WTC11 (cell line): ENCODE results near the gene HNRNPC.

Experiments
- ETV6 ChIP-seq: sonication (generic); formaldehyde crosslinking; IDR thresholded peaks from 2 replicates; pipeline ENCODE4 v1.8.1; 2022; ENCODE audit warnings: mild to moderate bottlenecking, missing genetic modification reagents
- RELA ChIP-seq: sonication (generic); formaldehyde crosslinking; IDR thresholded peaks from 2 replicates; pipeline ENCODE4 v1.8.1; 2022; ENCODE audit warnings: missing genetic modification reagents, mild to moderate bottlenecking, borderline replicate concordance
- TEAD4 ChIP-seq: sonication (generic); formaldehyde crosslinking; IDR thresholded peaks from 2 replicates; pipeline ENCODE4 v1.8.0; 2022; ENCODE audit warnings: mild to moderate bottlenecking, missing genetic modification reagents
- TF ChIP-seq, protein P1 (sequence below): sonication (generic); formaldehyde crosslinking; IDR thresholded peaks from 2 replicates; pipeline ENCODE4 v1.8.0; 2022; ENCODE audit warnings: mild to moderate bottlenecking, missing genetic modification reagents
- TF ChIP-seq, protein P2 (sequence below): fragments of 200-600 bp; IDR thresholded peaks from 2 replicates; pipeline ENCODE4 v1.8.0; 2022; ENCODE audit warnings: antibody characterized with exemption

DNA sequence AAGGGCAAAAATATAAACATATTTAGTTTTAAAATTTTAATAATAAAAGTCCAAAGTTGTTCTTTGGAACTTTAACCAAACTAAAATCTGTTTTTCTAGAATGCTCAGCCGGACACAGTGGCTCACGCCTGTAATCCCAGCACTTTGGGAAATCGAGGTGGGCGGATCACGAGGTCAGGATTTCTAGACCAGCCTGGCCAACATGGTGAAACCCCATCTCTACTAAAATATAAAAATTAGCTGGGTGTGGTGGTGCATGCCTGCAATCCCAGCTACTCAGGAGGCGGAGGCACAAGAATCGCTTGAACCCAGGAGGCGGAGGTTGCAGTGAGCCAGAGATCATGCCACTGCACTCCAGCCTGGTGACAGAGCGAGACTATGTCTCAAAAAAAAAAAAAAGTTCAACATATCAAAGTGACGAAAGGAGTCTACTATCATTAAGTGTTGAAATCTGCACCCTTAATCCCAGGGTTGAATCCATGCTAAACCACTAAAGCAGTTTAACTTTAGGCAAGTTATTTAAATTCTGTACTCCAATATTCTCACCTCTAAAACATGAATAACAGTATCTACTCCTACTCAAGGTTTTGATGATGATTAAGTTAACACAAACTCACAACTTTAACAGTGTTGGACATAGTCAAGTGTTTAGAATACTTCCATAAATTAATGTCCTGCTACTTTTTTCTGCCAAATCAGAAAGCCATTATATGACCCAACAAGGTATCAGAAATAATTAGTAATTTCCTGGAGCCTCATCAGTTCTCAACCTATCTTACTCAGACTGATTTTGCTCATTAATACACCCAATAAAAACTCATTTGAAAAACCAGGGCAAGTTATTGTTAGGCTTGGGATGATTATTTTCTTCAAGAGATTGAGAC, 11.0 kb downstream of the HNRNPC start:
- TF ChIP-seq, protein P1, sequence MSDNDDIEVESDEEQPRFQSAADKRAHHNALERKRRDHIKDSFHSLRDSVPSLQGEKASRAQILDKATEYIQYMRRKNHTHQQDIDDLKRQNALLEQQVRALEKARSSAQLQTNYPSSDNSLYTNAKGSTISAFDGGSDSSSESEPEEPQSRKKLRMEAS (CRISPR knock-in tag), result no peak
- TF ChIP-seq, protein P2, sequence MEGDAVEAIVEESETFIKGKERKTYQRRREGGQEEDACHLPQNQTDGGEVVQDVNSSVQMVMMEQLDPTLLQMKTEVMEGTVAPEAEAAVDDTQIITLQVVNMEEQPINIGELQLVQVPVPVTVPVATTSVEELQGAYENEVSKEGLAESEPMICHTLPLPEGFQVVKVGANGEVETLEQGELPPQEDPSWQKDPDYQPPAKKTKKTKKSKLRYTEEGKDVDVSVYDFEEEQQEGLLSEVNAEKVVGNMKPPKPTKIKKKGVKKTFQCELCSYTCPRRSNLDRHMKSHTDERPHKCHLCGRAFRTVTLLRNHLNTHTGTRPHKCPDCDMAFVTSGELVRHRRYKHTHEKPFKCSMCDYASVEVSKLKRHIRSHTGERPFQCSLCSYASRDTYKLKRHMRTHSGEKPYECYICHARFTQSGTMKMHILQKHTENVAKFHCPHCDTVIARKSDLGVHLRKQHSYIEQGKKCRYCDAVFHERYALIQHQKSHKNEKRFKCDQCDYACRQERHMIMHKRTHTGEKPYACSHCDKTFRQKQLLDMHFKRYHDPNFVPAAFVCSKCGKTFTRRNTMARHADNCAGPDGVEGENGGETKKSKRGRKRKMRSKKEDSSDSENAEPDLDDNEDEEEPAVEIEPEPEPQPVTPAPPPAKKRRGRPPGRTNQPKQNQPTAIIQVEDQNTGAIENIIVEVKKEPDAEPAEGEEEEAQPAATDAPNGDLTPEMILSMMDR, result no peak
- TF ChIP-seq ETV6 (CRISPR knock-in tag) (no peak), TEAD4 (CRISPR knock-in tag) (no peak), RELA (CRISPR knock-in tag) (no peak)
